Tibial artery (tissue), 4 donors: Measurements from ENCODE around the gene PUDP.

Source experiments
- DNase-seq, 2 donors: peaks; one replicate each; pipeline ENCODE4 v3.0.0-alpha.2; 2019
- H3K27ac ChIP-seq, 2 donors: fragments of 200-600 bp; sonication (generic) in 1 of 2; 1 replicate in 1 of 2; 2 replicates in 1 of 2; pipeline ENCODE4 v1.5.1; 2018 to 2019; ENCODE audit warnings: mild to moderate bottlenecking in 1 of 2
- H3K27me3 ChIP-seq, 2 donors: fragments of 200-600 bp; sonication (generic) in 1 of 2; one replicate each; pipeline versions ENCODE4 v1.5.1 to v1.6.0; 2016 to 2019
- H3K36me3 ChIP-seq, 3 donors: fragments of 200-600 bp; sonication (generic) in 2 of 3; one replicate each; pipeline ENCODE4 v1.5.1; 2016 to 2019; ENCODE audit warnings: mild to moderate bottlenecking in 2 of 3
- H3K4me1 ChIP-seq, 4 donors: fragments of 200-600 bp; sonication (generic) in 2 of 4; 1 replicate in 3 of 4; 2 replicates in 1 of 4; pipeline ENCODE4 v1.5.1; 2016 to 2019
- H3K4me3 ChIP-seq, 2 donors: fragments of 200-600 bp; sonication (generic) in 1 of 2; 1 replicate in 1 of 2; 2 replicates in 1 of 2; pipeline ENCODE4 v1.5.1; 2018 to 2019; ENCODE audit warnings: mild to moderate bottlenecking in 2 of 2
- H3K9me3 ChIP-seq, 3 donors: fragments of 200-600 bp; sonication (generic) in 1 of 3; one replicate each; pipeline ENCODE4 v1.5.1; 2016 to 2019
- CTCF ChIP-seq, 2 experiments: fragments of 200-600 bp in 1 of 2; fragments of 450-650 bp in 1 of 2; IDR thresholded peaks; one replicate each; pipeline ENCODE4 v1.5.1; 2017 to 2019; ENCODE audit warnings: antibody characterized with exemption in 2 of 2, mild to moderate bottlenecking in 1 of 2, moderate library complexity in 1 of 2
- intact Hi-C: fragments of 100-400 bp; cut with DNase I; formaldehyde crosslinking; loops from one replicate; pipeline ENCODE4 v1.15.0; 2023; ENCODE audit warnings: low total_unique reads

The PUDP gene

GRCh38 chrX:7068939-7069367 lies 79.0 kb downstream of the PUDP start:
- Histone ChIP-seq H3K4me3 (no peak overlapping the region), H3K27ac (no peak overlapping the region), H3K4me1 (no peaks in the 10 kb centered on the region), H3K27me3 (no peaks in the 10 kb centered on the region), H3K9me3 (no peaks in the 10 kb centered on the region), H3K36me3 (peaks cover 0 to 15% (median 6%) of the 10 kb centered on the region in 3 donors)
- no peak for DNase-seq
- TF ChIP-seq CTCF (IDR thresholded peaks at IDR 0.05), result no peak
- intact Hi-C loops, result no loop called here

GRCh38 chrX:7067256-7067655 lies 80.7 kb downstream of the PUDP start:
- no peak for TF ChIP-seq CTCF (IDR thresholded peaks at IDR 0.05)
- intact Hi-C loops, result no loop called here
- Histone ChIP-seq H3K27me3 (no peaks in the 10 kb centered on the region), H3K27ac (no peak overlapping the region), H3K36me3 (peaks cover 0 to 15% (median 6%) of the 10 kb centered on the region in 3 donors), H3K4me3 (no peak overlapping the region), H3K4me1 (no peaks in the 10 kb centered on the region), H3K9me3 (no peaks in the 10 kb centered on the region)
- DNase-seq, result no peak

GRCh38 chrX:7065473-7065872 lies 82.5 kb downstream of the PUDP start:
- Histone ChIP-seq H3K9me3 (no peaks in the 10 kb centered on the region), H3K36me3 (peaks cover 0 to 14% (median 6%) of the 10 kb centered on the region in 3 donors), H3K27ac (no peak overlapping the region), H3K4me1 (no peaks in the 10 kb centered on the region), H3K4me3 (no peak overlapping the region), H3K27me3 (no peaks in the 10 kb centered on the region)
- intact Hi-C loops, result no loop called here
- no peak for DNase-seq
- no peak for TF ChIP-seq CTCF (IDR thresholded peaks at IDR 0.05)

- no peak overlapping the region for H3K4me3 ChIP-seq
- TF ChIP-seq CTCF (IDR thresholded peaks at IDR 0.05), result no peak
- H3K27me3 ChIP-seq, result no peaks in the 10 kb centered on the region
- no peak overlapping the region for H3K27ac ChIP-seq
- DNase-seq, result no peak
- H3K36me3 ChIP-seq, result peaks cover 0 to 11% (median 0%) of the 10 kb centered on the region in 3 donors
- no peaks in the 10 kb centered on the region for H3K4me1 ChIP-seq
- intact Hi-C loops, result no loop called here
- no peaks in the 10 kb centered on the region for H3K9me3 ChIP-seq
Observed at GRCh38 chrX:7062903-7063302, 85.0 kb downstream of the PUDP start.

- Histone ChIP-seq H3K36me3 (peaks cover 0 to 17% (median 0%) of the 10 kb centered on the region in 3 donors), H3K27me3 (no peaks in the 10 kb centered on the region), H3K4me3 (no peak overlapping the region), H3K27ac (no peak overlapping the region), H3K4me1 (no peaks in the 10 kb centered on the region), H3K9me3 (no peaks in the 10 kb centered on the region)
- intact Hi-C loops, result no loop called here
- no peak for DNase-seq
- TF ChIP-seq CTCF (IDR thresholded peaks at IDR 0.05), result no peak
Observed at GRCh38 chrX:7062276-7062675, 85.7 kb downstream of the PUDP start.

- no peak for TF ChIP-seq CTCF (IDR thresholded peaks at IDR 0.05)
- no peak for DNase-seq
- intact Hi-C loops, result no loop called here
- Histone ChIP-seq H3K4me1 (no peaks in the 10 kb centered on the region), H3K4me3 (no peak overlapping the region), H3K27me3 (no peaks in the 10 kb centered on the region), H3K27ac (no peak overlapping the region), H3K36me3 (peaks cover 0 to 26% (median 0%) of the 10 kb centered on the region in 3 donors), H3K9me3 (no peaks in the 10 kb centered on the region)
Observed at GRCh38 chrX:7061429-7061828, 86.5 kb downstream of the PUDP start.
